ENCODE measurements around the gene DEDD2.
A peak's percentile ranks its signal among the peaks of the same experiment; 100 is the strongest.

DEDD2 gene

DNA sequence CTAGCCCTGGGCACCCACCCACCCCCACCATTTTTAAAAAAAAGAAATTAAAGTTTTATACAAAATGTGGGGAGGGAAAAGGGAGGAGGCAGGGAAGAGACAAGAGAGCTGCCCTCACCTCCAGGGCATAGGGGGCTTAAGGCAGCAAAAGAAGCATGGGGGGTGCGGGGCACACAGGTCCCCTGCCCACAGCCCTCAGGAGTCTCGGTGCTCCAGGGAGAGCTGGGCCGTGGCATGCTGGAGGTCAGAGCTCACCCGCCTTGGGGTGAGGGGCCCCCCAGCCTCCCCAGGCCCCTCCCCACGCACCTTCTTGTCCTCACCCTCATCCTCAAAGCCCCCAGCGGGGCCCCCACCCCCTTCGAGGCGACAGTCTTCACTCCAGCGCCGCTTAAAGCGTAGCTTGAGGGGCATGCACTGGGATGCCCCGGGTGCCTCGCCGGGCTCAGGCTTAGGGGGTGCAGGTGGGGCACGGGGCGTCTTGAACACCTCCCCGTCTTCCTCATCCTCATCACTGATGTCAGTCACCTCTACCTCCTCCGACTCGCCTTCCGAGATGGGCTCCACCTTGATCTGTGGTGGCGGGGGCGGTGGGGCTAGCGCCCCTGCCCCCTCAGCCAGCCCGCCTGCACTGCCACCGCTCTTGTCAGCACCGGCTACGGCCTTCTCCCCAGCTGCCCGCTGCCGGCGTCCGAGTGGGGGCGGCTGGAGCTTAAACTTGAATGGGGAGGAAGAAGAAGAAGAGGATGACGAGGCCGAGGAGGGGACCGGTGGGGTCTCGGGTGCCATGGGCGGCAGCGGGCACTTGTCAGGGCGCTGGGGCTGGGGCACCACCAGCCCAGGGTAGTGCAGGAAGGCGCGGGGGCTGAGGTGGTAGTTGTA, 31.0 kb upstream of the DEDD2 start:
- no peak for DNase-seq (ENCODE audit: low spot score)

DNA sequence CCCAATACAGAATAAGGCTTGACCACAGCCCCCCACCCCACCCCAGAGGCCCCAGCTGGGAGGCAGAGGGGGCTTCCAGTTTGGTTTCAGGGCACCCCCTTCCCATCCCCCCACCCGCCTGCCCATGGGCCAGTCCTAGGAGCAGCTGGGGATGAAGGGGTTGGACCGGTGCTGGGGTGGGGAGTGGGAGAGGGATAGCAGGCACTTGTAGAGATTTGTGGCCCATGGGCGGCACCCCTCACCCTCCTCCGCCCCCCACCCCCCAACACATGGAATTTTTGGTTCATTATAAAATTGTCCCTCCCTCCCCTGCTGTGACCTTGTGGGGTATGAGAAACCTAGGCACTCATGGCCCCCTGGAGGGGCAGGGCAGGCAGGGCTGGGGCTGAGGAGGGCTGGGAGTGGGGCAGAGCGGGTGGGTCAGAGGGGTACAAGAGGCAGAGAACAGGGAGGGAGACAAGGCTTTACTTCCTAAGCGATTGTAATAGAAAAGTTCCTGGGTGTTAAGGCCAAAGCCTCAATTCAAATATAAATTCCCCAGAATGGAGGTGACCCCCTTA, 30.2 kb upstream of the DEDD2 start:
- no peak for DNase-seq (ENCODE audit: low spot score)

DNA sequence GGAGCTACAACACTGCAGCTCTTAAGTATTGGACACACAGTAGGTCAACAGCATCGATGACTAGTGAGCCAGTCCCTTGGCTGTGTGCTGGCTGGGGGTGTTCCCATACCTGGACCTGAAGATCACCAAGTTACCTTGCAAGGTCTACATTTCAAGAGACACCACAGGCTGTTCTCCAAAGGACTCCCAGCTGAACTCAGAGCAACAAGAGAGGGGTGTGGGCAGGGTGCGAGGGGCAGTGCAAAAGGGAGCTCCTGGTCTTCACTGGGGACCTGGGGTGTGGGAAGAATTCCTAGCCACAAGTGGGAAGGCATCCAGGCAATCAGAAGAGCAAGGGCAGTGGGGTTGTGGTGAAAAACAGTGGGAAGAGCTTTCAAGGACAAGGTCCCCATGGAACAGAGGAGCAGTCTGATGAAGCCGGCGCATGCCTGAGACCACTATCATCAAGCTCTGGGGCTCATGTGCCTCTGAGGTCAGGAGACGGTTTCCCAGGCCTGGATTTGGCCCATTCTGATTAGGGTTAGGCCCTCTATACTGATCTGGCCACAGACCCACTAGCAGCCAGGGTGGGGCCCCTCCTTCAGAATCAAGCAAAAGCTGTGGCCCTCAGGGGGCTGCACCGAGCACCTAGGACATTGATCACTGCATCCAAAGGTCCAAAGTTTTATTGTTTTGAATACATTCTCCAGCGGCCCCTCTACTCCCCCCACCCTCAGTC, 29.6 kb upstream of the DEDD2 start:
- DNase-seq (ENCODE audit: low spot score): no peak

DNA sequence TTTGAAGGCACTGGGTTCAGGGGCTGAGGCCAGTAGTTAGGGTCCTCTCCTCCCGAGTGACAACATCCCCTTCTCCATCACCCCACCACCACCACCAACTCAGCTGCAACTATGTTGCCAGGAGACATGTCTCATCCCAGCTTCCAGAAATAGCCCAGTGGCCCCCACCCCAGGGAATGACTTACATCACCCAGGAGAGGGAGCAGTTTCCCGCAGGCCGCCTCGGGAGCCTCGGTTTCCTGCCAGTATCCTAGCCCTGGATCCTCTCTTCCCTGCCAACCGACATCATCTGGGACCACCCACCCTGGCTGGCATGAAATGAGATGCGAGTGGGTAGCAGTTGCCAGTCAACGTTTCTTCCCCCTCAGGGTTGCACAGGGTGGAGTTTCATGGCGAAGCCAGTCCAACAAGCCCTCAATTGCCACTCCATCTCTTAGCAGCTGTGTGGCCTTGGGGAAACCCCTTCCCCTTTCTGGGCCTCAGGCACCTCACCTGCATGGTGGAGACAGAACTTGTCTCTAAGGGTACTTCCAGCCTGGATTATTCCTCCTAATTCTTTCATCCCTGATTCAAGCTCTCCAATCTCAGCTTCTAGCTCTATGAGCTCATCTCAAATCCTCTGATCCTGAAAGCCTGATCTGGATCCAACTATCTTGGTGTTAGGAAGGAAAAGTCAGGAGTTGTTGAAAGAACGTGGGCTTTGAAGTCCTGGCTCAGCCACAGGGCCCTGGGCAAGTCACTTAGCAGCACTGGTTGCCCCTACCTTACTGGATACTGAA, 28.9 kb upstream of the DEDD2 start:
- DNase-seq (ENCODE audit: low spot score): no peak

DNA sequence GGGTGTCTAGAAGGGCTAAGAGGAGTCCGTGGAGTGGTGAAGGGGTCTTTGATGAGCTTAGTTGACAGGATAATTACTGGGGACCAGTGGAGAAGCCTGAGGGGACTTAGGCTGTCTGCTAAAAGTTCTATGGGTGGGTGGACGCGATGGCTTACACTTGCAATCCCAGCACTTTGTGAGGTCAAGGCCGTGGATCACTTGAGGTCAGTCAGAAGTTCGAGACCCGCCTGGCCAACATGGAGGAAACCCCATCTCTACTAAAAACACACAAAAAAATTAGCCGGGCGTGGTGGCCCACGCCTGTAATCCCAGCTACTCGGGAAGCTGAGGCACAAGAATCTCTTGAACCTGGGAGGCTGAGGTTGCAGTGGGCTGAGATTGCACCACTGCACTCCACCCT, 27.8 kb upstream of the DEDD2 start:
- no peak for DNase-seq (ENCODE audit: low spot score)

DNA sequence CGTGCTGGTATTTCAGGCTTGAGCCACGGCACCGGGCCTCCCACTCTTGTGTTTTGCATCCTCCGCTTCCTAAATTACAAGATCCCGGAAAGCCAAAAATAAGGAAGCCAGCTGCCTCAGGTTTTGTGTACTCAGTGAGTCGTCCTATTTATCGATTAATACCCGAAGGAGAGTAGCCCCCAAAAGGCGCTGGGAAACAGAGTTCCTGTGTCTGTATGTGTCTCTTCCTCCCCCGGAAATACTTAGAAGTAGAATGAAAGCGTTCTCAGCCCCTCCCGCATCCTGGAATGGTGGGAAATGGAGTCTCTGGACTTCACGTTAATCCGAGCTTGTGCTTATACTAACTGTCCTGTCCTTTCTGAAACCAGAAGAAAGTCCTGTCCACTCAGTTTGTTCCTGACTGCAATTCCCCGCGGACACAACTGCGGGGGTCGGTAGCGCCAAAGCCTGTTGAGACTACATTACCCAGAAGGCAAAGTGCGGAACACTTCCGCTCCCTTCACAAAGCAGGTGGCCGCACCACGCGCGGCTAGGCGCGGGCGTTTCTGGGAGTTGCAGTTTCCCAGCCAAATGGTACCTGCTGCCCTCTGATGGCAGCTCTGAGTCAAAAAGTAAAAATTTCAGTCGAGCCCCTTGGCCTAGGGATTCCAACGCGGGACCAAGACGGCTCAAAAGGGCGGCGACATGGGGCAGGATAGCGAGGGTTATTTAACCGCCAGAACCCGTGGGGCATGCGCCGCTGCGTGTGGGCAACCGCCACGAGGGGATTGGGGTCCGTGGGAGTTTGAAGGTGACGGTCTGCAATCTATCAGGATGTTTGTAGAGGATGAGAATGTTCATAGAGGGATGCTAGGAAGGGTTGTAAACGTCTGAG, 27.1 kb upstream of the DEDD2 start:
- peak; percentile 97 for DNase-seq (ENCODE audit: low spot score)

DNA sequence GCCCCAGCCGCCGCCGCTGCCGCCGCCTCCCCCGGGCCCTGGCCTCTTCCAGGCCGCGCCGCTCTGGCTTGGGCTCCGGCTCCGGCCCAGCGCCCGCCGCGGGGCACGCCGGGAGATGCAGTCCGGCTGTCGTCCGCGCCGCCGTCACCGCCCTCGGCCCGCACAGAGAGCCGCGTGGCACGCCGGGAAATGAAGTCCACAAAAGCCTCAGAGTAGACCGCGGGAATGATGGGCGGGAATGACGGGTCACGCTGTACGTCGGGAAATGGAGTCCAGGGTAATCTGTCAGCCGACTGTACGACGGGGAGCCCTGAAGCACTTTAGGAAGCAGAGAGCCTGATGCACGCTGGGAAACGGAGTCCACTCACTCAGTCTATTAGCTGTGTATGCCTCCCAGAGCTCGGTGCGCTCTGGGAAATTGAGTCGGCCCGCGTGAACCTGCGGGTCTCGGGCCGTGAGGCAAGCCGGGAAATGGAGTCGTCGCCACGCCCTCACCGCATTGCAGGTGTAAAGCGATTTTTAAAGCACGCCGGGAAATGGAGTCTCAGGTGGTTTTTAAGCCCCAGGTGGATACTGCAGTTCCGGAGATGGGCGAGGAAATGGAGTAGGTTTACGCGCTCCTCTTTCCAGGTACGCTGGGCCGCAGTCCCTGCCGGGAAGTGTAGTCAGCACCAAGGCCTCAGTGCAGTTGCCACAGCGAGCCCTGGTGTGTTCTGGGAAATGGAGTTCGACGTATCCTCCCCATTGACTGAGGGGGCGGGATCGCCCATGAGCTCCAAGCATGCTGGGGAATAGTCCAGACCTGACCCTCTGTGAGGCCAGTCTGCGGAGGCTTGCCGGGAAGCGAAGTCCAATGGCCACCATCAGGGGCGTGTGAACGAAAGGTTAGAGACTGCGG, 25.3 kb upstream of the DEDD2 start, which contains the start of gene GSK3A:
TSS of gene GSK3A (minus strand) at position 91 of the 898 bp plus-strand sequence. CDS start 137 bp downstream, outside the sequence.
- peak; percentile 100 for DNase-seq (ENCODE audit: low spot score)

DNA sequence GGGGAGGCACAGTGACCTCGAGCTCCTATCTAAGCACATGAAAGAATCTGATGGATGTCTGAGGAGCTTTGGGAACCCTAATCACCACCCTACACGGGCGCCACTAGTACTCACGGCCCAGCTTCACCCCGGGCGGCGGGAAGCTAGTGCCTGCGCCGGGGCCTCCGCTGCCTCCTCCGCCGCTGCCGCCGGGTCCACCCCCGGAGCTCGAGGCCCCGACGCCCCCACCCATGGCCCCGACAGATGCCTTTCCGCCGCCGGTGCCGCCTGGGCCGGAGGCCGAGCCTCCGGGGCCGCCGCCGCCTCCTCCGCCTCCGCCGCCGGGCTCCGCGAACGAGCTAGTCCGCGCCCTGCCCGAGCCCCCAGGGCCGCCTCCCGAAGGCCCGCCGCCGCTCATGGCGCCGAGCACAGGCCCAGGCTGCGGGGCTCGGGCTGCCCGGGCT, 24.6 kb upstream of the DEDD2 start:
- DNase-seq (ENCODE audit: low spot score): no peak

DNA sequence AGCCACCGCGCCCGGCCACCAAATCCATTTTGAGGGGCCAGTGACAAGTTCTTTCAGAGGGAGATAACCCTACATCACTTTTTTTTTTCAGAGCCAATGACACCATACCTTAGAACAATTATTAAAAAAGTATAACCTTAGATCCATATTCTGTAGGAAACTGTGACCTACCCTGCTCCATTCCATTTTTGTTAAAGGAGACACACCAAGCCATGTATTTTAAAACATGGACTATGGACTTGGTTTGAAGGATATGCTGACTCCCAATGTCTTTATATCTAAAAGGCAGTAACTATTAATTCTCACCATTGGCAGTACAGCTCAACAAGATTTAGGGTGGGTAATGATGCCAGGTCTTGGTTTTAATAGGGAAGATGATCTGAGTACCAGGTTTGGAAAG, 23.8 kb upstream of the DEDD2 start:
- no peak for DNase-seq (ENCODE audit: low spot score)

DNA sequence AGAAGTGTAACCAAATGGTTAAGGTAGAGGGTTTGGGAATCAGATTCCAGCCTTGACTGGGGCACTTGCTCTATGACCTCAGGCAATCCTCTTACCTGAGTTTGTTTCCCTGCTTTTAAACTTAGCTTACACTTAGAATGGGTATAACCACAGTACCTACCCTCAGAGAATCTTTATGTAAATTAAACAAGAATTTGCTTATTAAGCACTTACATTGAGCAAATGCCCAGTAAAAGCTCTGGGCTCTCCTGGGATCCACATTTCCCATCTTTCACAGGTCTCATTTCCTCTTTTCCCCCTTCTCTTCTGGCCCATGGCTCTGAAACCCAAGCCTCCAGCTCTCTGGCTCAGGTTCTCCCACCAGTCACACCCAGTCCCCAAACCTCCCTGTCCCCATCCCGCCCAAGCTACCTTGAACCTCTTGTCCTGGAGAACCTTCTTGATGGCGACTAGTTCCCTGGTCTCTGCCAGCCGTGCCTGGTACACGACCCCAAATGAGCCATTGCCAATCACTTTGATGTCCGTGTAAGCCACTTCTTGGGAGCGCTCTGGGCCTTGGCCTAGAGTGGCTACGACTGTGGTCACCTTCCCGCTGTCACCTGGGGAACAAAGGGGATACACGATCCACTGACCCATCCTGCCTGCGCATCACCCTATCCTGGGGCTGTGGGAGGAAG, 22.2 kb upstream of the DEDD2 start:
- DNase-seq (ENCODE audit: low spot score): no peak

DNA sequence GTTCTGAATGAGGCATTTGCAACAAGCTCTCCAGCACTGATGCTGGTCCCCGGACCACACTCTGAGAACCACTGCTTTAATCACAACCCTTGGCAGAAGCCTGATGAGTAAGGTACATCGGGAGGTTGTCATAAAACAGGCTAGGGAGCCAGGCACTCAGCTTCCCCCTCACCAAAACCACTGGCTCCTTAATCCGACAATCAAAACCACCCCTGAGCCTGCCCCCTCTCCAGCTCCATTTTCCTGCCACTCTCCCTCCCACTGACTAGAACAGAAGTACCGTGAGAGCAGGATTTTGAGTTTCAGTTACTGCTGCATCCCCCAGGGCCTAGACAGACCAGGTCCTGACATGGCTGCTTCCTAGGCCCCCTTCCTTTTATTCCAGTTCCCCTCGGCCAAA, 17.7 kb upstream of the DEDD2 start:
- no peak for DNase-seq (ENCODE audit: low spot score)

DNA sequence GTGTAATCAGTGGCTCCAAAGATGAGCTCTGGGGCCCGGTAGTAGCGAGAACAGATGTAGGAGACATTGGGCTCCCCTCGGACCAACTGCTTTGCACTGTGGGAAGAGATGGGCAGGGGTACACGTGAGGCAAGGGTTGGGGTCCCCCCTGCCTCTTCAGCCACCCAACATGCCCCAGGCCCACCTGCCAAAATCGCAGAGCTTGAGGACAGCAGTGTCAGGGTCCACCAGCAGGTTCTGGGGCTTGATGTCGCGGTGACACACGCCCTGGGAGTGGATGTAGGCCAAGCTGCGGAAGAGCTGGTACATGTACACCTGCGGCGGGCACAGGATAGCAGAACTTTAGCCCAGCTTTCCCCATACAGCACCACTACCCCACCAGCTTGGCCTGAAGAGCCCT, 16.9 kb upstream of the DEDD2 start:
- no peak for DNase-seq (ENCODE audit: low spot score)

DNA sequence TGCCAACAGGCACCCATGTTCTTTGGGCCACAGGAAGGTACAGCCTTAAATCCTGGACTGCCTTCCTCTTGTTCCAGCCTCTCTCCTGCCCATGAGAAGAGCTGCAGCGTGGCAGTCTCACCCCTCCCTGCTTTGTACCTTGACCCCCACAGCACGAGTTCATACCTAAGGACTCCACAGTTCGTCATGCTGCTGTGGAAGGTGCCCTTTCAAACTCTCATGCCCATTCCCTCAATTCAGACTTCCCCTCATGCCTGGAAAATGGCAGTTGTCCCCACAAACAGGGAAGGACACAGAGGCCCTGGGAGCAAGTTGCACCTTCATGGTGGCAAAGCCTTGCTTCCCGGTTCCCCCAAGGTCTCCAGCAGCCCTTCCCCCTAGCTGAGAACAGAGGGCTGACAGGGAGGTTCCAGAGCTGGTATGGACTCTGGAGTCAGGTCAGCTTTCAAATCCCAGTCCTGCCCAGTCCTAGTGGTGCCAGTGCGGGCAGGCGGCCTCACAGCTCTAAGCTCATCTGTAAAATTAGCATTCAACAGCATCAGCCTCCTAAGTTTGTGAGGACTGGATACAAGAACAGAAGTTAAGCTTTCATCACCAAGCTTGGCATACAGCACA, 16.3 kb upstream of the DEDD2 start:
- no peak for DNase-seq (ENCODE audit: low spot score)

DNA sequence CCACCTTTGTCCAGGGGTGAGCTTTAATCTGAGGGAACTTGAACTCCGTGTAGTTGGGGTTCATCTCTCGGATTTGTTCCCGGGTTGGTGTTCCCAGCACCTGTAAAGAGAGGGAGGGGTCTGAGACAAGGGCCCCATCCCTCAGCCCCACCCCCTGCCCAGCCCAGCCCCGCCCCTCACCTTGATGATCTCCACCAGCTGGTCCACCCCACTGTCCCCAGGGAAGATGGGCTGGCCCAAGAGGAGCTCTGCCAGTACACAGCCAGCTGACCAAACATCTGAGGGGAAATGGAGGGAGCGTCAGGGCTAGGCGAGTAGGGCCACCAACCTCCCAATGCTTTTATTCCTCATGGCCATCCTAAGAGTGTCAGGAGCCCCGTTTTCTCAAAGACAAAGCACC, 15.6 kb upstream of the DEDD2 start:
- DNase-seq (ENCODE audit: low spot score): no peak

DNA sequence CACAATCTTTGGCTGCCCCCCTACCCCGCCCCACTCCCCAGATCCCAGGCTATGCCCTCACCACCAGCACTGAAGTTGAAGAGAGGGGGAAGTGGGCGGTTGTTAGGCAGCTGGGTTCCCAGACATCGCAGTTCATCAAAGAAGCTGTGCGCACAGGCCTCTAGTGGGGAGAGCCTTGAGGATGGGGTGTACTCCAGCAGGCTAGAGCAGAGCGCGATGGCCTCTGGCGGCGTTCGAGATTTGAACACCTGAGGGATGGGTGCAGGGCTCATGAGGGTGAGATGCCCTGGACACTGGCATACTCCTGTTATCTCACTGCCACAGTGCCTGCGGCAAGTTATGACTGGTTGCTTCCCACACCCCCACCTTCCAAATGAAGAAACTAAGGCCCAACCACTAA, 15.0 kb upstream of the DEDD2 start:
- DNase-seq (ENCODE audit: low spot score): no peak

DNA sequence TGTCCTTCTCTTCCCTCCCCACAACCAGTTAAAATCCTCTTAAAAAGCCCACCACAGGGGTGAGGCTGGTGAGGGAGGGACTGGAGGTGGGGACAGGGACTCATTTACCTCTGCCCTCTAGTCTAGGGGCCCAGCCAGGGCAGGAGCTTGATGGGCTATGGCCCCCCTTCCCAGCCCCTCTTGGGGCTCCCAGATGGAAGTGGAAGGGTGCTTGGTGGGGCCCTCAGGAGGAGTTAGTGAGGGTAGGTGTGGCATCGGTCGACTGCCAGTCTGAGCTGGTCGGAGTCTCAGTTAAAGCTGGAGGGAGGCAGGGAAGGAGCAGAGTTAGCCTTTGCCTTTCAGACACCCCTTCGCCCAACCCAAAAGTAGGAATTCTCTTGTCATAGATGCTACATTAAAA, 13.1 kb upstream of the DEDD2 start:
- no peak for DNase-seq (ENCODE audit: low spot score)

DNA sequence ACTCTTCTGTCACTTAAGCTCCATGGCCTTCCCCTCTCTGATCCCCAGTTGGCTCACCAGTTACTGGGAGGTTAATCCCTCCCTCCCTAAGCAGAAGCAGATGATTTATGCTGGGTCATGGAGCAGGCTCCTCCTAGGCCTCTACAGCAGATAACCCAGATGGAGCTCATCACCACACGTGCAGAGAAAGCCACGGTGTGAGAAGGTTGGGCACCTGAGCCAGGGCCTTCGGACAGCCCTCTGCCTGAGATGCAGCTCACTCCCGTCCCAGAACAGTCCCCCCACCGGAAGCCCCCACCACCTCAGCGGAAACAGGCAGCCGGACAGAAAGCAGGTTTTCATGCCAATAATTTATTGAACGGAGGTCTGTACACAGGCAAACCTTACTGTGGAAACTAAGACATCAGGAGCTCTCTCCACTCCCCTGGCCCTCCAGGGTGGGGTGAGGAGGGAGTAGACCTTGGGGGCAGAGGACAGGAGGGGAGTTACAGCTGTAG, 12.4 kb upstream of the DEDD2 start:
- DNase-seq (ENCODE audit: low spot score): no peak

DNA sequence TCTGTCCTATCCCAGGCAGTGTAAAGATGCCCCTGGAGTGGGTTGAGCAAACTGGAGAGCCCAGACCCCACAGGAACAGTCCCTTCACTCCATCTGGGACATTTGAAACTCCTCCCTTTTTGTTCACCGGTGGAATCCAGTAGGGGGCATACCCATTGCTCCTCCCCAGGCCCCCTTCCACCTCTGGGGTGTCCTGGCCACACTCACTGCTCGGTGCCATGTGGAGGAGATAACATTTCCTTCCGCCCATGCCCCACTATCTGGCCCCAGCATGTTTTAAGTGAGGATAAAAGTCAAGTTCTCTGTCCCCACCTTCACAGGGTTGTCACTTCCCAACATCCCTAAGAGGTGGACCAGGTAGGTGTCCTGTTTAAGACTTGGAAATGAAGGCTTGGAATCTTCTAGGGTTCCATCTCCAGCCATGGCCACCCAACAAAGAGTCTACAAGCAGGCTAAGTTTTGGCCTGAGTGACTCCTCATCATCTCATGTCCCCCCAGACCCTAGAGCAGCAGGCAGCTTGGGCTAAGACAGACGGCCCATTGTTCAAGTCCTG, 11.9 kb upstream of the DEDD2 start:
- no peak for DNase-seq (ENCODE audit: low spot score)

DNA sequence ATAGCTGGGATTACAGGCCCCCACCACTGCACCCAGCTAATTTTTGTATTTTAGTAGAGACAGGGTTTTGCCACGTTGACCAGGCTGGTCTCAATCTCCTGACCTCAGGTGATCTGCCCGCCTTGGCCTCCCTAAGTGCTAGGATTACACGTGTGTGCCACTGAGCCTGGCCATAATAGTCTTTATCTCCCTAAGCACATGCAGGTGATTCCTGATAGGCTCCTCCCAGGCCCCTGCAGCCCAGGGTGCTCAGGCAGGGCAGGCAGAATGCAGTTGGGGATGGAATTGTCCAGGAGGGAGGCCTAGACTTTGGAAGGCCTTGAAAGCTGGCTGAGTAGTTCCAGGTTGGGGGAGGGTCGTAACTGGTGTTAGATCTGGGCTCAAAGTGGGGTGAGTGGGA, 11.2 kb upstream of the DEDD2 start:
- no peak for DNase-seq (ENCODE audit: low spot score)

All from SW480 (cell line).